HG03135 (cell line): ENCODE measurements around the gene KCNN2.

ENCODE experiments used
- ATAC-seq: cut with Tn5 transposase; IDR thresholded peaks from one replicate; pipeline ENCODE4 v1.9.1; 2021; ENCODE audit warnings: mild to moderate bottlenecking, moderate library complexity; ENCODE audit not compliant: unreplicated experiment

KCNN2 gene

DNA sequence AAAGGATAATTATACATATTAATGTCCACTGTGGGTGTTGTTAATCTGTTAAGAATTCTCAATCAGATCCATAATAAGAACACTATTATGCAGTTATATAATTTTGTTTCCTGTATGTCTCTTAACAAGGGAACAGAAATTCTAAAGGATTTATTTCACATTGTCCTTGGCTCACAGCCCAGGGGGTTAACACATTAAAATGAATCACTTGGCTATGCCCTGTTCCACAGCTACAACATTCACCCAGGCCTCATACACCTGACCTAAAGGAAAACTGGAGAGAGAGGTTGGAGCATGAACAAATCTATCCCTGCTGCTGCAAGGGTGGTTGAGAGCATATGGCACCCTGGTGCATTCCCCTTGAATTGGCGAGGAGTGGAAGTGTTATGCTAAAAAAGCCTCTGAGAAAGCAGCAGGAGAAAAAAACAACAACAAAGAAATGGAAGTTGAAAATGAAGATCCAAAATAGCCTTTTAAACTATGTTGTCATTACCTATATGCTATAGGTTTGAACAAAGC lies 116.0 kb downstream of the KCNN2 start:
- ATAC-seq, result no peak

DNA sequence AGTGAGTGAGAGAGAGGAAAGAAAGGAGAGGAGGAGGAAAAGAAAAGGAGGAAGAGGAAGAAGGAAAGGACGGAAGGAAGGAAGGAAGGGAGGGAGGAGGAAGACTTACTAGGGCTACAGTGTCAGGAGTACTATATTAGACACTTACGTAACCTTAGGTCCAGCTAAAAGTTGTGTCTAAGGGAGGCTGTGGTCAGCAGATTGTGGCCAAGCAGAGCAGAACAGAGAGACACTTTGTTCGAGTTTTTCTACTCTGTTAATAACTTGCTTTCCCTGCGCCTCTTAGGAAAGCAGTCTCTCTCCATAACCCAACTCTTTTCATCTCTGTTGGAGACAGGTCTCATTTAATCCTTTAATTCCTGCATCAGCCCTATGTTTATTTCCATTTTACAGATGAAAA lies 138.9 kb downstream of the KCNN2 start:
- ATAC-seq, result no peak

DNA sequence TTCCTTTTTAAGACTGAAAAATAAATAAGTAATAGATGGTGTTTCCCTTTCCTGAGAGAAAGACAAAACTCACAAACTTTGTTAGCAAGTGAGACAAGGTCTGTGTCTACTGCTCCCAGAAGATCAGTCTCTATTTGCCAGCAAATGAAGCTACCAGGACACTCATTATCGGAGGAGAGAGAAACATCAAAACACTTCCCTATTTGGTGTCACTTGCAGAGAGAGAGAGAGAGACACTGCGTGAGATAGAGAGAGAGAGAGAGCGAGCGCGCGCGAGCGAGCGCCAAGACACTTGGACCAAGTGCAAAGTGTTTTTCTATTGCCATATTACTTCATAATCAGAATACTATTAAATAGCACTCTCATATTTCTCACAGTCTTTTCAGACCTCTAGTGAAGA lies 142.7 kb downstream of the KCNN2 start:
- ATAC-seq, result no peak

DNA sequence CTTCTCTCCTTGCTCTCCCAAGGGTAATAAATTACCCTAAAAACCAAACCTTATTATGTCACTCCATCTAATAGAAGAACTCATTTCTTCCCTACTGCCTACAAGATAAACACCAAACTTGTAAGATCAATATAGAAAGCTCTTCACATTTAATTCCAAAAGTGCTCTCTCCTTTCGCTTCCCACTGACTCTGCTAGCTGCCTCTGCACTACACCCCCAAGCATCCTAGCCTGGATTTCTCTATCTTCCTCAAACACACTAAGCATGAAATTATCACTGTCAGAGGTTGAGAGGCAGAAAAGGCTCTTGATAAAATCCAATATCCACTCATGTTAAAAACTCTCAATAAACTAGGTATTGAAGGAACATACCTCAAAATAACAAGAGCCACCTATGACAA lies 162.4 kb downstream of the KCNN2 start:
- no peak for ATAC-seq

DNA sequence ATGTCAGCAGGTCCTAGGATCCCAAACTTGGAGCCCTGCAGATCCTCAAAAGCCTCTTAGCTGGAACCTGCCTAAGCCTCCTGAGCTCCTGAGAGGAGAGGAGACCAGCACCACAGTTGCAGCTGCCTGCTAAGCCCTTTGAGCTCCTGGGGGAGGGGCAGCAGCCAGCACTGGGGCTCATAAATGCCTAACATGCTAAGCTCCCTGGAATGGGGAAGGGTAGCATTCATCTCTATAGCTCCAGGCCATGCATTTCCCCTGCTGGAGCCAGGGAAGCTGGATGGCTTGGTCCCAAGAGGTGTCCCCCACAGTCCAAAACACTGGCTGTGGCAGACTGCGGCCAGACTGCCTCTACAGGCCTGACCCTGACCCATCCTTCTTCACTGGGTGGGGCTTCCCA lies 182.7 kb downstream of the KCNN2 start:
- ATAC-seq, result no peak
